HG03064 (cell line): ENCODE data around the gene SNX27.

ENCODE experiments used
- ATAC-seq: cut with Tn5 transposase; IDR thresholded peaks from one replicate; pipeline ENCODE4 v1.9.1; 2021; ENCODE audit warnings: low read depth; ENCODE audit not compliant: unreplicated experiment

SNX27 gene

DNA sequence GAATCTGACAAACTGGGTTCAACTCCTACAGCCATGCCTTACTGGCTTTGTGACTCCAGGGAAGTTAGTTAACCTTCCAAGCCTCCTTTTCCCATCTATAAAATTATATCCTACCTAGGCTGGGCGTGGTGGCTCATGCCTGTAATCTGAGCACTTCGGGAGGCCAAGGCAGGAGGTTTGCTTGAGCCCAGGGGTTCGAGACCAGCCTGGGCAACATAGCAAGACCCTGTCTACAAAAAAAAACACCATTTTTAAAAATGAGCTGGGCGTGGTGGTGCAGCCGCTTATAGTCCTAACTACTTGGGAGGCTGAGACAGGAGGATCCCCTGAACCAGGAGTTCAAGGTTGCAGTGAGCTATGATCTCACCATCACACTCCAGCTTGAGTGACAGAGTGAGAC lies 89.7 kb downstream of the SNX27 start:
- no peak for ATAC-seq

DNA sequence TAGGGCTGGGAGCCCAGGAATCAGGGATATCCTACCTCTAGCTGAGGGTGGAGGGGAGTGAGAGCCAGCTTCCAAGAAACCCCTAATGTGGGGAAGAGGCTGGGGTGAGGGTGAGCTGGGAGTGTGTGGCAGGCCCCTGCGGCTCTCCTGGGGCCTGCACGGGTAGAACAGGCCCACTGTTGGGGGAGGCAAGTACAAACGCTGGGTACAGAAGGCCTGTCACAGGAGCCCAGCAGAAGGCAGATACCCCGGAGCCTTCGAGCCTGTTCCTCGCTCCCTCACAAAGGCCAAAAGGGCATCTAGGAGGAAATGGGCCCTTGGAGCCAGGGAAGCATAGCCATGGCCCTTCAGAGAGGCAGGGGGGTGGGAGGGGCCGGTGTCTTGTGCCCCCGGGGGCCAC lies 91.1 kb downstream of the SNX27 start:
- ATAC-seq: no peak

DNA sequence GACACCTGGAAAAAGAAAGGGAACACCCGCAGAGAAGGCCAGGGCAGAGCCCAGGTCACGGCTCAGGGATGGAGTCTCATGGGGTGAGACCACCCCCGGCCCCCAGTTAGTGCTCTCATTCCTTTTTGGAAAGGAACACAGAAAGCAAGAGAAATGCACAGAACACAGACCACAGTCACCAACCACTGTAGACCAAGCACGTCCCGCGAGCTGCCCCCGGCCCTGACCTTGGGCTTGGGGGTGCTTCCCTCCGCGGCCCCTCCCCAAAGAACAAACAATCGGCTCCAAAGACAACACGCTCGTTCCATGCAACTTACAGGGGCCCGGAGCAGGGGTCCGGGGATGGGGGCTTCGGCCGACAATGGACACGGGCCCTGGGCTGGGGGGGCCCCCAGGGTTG lies 92.0 kb downstream of the SNX27 start:
- ATAC-seq: no peak

DNA sequence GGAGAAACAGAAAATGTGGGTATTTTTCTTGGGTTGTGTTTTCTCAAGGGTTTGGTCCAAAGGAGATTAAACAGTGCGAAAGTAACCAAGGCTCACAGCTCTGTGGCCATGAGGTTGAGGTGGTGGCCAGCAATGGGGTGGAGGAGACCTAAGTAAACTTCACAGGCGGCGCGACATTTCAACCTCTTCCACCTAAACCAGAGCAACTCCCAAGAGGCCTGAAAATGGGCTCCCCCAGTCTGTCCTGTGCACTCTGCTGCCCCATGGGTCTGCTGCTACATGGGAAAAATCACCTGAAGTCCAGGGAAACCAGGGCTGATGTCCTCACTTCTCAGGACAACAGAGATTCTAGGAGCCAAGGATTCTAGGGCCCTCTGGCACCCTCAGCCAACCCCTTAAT lies 92.4 kb downstream of the SNX27 start:
- ATAC-seq: no peak

DNA sequence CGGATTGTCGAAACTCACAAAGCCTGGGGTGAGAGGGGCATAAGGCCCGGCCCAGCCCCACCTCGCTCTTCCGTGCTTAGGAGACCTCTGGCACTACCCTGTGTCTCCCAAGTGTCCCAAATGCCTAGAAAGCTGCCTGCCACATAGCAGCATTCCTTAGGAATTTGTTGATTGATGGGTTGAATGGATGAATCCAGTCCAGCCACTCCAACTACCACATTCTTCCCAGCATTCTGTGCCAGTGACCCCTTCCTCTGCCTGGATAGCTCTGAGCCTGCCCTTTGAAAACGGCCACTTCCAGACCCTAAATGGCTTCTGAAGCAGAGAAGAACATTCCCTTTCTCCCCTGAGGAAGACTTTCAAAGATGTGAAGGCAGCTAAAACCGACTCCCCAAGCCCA lies 93.3 kb downstream of the SNX27 start:
- ATAC-seq: no peak

DNA sequence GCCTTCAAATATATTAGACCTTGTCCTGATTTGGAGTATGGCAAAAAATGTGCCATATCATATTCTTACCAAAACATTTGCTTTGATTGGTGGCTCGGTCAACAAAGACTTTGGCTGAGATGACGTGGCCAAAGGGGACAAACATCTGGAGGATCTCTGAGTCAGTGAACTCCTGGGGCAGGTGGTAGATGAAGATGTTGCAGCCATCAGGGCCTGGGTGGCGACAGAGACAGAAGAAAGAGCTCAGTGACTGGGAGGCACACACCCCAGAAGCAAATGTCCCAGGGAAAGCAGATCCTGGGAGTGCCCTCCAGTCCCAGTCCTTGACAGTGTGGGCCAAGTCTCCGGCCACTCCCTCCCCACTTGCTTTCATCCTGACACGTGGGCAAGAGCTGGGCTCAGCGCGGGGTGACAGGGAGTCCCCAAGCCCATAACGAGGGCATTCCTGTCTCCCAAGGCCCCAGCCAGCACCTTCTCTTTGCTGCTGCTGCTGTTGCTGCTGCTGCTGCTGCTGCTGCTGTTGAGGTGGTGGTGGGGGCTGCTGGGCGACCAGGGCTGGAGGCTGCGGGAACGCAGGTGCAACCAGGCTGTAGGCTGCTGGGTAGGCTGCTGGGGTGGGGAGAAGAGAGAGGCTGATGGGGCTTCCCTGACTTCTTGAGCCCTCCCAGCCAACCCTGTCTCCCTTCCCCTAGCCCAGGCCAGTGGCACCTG lies 94.1 kb downstream of the SNX27 start:
- no peak for ATAC-seq

DNA sequence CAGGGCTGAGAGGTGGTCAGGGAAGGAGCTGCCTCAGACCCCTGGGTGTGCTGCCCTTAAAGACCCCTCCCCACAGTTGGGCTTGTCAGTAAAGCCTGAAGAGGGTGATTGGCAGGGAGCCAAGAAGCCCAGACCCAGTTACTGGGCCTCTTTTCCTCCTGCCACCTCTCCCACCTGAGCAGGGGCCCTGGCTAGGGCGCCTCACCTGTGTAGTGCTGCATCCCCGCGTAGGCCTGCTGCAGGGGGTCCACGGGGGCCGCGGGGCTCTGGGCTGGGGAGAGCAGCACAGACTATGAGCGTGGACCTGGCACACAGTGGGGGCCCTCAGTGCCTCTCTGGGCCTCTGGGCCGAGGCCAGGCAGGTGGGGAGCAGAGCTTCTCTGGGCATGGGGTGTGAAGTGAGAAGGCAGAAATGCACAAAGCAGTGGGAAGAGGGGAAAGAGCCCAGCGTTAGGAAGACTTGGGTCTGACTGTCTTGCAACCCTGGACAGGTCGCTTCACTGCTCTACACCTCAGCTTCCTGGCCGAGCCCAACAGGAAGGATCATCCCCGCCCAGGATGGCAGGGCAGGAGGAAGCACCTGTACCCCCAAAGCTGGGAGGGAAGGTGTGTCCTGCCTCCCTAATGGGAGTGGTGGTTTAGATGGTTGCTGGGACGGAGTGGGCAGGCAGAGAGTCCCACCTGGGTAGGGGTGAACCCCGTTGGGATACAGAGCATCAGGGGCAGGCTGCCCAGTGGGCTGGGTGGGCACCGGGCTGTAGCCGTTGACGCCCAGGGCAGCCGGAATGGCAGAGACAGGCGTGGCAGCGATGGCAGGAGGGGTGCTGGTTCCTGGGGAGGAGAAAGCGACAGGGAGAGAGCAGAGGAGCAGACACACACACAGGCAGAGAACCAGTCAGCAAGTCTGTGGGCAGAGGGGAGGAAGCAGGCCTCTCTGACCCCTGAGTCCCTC lies 94.9 kb downstream of the SNX27 start:
- ATAC-seq: no peak

DNA sequence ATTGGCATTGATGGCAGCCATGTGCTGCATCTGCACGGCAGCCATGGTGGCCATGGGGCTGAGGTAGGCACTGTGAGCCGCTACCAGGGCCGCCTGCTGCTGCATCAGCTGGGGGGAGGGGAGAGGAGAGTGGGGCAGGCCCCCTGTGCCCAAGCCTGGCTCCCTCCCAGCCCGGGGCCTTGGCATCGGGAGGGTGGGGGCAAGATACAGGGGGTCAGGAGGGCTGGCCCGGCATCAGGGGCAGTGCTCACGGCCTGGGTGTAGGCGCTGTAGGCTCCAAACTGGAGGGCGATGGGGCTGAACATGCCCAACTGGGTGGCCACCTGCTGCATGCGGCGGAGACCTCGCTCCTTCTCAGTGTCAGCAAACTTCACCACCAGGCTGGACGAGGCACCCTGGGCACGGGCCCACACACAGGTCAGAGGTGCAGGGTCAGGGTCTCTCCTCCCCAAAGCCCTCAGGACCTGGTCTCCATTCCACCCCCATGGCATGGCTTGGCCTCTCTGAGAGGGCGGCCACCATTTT lies 95.8 kb downstream of the SNX27 start:
- ATAC-seq: no peak

DNA sequence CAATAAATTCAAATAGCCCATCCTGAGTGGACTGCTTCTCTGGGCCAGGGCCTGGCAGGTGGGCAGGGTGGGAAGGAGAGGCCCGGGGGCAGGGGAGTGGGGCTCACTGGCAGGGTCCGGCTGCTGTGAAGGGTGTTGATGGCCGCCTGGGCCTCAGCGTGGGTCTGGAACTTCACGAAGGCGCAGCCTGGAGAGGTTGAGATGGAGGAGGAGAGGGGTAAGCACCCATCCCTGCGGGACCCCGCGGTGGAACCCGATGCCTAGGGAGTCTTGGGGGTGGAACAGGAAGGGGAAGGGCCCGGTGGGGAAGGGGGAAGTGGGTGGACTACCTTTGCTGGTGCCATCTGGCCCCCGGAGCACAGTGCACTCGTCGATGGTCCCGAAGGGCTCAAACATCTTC lies 97.0 kb downstream of the SNX27 start:
- ATAC-seq: no peak

DNA sequence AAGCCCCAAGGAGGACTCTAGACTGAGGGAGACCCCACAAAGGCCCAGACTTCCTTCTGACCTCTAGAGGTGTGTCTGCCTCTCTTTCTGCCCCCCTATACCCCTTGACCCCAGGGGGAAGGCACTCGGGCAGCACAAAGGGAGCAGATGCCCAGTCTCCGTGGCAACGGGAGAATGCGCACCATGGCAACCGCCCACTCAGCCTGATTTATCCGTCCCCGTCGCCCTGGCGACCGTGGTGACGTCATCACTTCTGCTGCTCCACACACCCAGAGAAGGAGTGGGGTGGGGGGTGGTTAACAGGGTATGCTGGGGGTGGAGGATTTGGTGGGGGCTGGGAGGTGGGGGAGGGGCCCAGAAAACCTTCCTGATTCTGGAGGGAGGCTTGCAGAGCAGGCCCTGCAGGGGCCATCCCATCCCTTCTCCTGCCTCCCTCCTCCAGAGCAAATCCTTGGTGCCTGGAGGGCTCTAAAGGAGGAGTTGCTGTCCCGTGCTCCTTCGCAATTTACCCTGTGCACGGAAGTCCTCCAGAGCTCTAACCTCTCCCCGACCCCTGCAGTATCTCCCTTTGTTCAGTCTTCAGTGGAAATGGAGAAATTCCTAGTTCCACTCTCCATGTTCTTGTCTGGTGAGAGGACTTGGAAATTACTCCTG lies 98.5 kb downstream of the SNX27 start:
- no peak for ATAC-seq

DNA sequence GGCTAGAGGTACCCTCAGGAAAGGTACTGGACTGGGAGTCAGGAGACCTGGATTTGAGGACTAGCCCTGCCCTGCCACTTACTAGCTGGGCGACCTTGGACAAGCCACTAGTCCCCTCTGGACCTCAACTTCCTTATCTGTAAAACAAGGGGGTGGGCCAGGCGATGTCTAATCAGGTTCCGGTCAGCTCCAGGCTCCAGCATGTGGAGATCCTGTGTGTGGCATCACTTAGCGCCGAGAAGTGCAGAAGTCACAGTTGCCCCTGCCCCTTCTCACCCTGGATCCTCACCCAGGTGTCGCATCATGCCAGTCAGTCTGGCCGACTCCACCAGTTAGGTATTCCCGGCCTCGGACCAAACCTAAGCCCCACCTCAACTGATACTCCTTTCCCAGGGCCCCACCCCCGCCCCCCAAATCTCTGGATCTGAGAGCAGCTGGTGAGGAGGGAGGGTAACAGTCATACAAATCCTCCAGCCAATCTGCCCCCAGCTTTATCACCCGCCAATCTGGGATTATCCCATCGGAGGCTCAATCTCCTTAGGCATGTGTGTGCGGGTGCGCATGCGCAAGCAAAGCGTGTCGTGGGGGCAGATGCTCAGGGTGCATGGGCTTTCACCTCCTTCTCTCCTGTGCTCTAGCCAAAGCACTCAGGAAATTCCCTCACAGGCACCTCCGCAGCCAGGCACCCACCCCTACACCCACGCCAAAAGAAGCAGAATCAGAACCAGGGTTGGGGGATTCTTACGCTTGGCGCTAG lies 99.4 kb downstream of the SNX27 start:
- ATAC-seq: no peak

DNA sequence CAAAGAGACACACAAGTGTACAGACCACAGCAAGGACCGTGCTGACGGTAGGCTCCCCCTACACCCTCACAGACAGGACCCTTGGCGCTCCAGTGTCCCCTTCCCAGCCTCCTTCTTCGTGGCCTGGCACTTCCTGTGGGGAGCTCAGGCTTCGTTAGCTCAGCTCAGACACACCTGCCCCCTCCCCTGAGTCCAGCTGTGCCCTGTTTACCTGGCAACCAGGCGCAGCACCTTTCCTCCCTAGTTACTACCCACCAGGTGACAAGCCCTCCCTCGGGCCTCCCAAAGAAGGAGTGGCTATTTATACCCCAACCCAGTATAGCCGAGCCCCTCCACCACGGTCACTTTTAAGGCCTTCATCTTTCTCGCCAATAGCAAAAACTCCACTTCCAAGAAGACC lies 100.1 kb downstream of the SNX27 start:
- no peak for ATAC-seq

DNA sequence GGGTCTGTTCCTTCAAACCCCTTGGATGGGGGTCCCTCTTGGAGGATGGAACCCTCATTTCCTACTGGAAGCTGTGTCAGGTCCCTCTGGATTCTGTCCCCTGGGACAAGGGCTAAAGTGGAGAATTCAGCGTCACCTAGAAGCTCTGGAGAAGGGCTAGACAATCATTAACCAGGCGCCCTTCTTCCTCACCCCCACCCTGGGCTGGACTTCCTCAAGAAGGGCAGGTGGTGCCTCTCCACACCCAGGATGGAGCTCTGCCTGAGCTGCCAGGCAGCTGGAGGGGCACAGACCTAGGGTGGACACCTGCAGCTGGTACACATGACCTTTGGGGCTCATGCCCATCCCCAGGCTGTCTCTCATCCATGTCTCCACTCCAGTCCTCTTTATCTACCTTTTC lies 101.2 kb downstream of the SNX27 start:
- ATAC-seq: no peak

DNA sequence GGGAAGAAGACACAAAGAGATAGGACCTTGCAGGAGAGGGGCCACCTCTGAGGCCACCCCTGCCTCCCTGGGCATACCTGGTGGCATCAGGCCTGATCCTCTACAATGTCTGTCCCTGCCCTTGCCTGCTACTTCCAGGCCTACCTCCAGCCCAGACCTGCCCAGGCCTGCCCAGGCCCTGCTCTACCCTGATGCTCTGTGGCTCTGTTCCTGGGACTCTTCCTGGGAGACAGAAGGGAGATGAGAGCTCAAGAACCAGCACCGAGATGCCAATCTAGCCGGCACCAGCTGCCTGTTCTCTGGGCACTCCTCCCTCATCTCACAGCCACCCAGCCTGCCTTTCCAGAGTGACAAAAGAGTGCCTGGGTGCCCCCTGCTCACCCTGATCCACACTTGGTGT lies 102.0 kb downstream of the SNX27 start:
- no peak for ATAC-seq

DNA sequence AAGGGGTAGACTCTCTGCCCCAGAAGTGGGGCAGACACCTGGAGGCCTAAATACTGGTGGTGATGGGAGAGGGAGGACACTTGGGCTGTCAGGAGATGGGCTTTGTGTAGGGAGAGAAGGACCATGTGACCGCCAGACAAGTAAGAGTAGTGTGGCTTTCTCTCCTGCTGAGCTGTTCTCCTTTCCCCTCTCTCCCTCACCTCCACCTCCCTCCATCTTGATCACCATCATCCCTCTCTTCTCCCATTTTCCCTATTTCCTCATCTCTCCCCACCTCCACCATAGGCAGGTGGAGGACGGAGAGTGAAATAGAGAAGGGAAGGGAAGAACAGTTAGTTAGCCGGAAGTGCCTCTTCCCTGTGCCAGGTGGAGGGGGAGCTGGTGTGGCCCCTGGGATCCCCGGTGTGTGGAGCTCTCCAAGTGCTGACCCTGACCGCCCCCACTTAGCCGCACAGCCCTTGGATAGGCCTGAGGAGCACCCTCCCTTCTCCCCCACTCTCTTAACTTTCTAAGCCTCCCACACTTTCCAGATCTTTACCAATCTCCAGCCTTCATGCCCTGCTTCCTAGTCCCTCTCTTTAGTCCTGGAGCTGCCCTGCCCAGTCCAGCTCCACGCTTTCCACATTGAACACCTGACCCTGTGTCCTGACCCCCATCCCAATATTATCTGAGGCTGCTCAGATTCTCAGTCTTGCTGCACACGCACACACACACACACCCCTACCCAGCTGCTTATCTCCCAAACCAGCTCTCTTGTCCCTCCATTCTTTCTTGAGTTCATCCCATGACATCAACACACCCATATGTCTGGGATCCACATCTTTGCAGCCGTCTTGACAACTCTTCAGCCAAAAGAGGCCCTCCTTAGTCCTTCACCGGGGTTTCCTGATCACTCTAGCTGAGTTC lies 103.2 kb downstream of the SNX27 start:
- no peak for ATAC-seq

DNA sequence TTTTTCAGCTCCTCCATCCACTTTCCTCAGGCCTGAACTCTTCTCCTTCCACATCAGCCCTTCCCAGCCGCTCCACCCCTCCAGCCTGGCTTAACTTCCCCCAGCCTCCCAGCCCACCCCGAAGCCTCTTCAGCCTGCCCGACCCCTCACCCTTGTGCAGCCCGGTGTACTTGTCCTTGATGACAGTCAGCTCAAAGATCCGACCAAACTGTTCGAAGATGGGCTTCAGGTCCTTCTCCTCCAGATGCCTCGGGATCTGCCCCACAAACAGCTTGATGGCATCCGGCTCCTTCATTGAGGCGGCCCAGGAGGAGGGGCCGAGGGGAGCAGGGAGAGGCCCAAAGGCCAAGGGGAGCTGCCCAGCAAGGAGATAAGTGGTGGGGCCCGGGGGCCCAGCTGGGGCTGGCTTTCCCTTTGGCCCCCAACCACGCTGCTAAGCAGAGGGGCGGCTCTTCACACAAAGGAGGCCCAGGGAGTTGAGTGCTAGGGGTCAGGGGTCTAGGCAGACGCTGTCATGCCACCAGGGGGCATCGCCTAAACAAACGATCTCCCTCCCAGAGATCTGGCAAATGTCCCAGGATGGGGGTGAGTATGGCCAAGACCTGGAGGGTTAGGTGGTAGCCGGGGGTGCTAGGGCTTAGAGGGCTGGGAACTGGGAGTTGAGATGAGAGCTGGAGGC lies 104.0 kb downstream of the SNX27 start:
- ATAC-seq: no peak

DNA sequence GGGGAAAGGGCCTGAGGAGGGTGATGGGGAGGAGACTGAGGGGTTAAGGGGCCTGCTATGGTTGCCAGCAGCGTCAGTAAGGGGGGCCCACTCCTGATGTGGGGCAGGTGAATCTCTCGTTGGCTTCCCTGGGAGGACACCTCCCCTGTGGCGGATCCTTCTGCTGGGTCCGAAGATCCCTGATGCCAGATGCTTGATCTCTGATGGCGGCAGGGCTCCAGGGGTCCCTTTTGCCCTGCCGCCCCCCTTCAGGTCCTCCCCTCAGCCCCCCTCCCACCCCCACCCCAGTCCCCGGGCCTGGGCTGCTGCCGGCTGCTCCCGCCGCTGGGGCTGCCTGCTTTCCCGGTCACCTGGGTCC lies 104.5 kb downstream of the SNX27 start:
- ATAC-seq: no peak

DNA sequence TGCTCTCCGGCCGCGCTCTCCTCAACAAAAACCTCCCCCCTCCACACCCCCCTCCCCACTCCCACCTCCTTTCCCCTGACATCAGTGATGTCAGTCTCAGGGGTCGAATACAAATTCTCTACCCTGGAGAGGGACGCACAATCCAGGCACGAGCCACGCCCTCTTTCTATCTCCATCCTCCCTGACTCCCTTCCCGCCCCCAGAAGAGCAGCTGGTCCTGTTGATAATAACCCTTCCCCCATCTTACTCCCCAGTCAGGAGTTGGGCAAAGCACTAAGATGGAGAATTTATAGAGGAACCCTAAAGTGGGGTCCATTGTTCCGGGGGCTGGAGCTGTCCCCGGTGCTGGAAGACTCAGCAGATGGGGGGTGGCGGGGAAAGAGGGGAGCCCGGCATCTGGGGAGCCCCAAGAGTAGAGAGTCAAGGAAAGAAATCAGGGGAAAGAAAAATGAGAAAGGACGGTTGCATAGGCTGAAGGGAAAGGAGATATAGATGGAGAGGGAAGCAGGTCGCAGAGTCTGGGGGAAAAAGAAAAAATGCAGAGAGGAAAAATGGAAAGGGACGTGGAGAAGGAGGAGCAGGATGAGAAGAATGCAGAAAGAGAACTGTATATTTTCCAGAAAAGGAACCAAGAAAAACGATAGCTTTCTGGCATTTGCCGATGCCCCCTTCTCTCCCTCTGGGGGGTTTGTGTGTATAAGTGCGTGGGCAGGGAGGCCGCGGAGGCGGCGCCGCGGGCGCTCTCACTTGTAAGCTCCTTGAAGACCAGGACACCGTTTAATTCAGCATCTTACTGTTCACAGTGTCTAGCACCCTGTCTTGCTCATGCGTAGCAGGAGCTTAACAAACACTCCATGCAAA lies 105.2 kb downstream of the SNX27 start, which contains the start of gene CELF3:
Gene CELF3 (minus strand): TSS at position 33 of the 861 bp plus-strand sequence. CDS start 783 bp downstream, outside the sequence.
- no peak for ATAC-seq
